ENCODE results near the gene NQO2. TPM values are rescaled to one million over a fixed set of nuclear protein-coding genes. Genes with fewer than 3 reads are reported as not detected.

The NQO2 gene
- total and polyA plus RNA-seq, 2 of the 13 experiments (the other 11 are each of a cell fraction or from before 2014, with no cell fraction given): 32.2 to 56.5 TPM

DNA sequence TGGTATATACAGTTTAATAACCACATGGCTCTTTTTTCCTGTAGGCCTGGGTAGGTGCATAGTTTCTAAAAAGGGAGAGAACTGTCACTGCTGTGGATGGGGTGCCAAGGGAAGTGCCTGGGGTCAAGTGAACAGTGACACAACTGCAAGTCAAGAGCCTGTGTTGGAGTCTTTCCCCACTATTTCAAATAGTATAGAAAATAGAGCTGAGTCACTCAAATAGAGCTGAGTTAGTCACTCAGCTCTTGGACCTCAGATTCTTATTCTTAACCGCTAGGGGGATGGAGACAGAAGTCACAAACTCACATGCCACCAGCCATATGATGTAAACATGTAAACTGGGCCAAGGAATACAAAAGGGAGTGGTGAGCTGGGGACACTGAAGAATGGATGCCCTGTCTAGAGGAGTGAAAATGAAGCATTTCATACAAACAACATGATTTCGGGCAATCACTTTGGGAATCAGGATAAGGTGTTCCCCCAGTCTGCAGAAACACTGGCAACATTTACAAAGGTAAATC is 2.1 kb downstream of the NQO2 start (continued):
- no peak for TF ChIP-seq ZNF841 (CRISPR knock-in tag; IDR thresholded peaks at IDR 0.05; ENCODE audit: borderline replicate concordance)
- TF ChIP-seq, protein P1, sequence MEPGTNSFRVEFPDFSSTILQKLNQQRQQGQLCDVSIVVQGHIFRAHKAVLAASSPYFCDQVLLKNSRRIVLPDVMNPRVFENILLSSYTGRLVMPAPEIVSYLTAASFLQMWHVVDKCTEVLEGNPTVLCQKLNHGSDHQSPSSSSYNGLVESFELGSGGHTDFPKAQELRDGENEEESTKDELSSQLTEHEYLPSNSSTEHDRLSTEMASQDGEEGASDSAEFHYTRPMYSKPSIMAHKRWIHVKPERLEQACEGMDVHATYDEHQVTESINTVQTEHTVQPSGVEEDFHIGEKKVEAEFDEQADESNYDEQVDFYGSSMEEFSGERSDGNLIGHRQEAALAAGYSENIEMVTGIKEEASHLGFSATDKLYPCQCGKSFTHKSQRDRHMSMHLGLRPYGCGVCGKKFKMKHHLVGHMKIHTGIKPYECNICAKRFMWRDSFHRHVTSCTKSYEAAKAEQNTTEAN (CRISPR knock-in tag; conservative IDR thresholded peaks at IDR 0.05): no peak
- TF ChIP-seq SOX13 (IDR thresholded peaks at IDR 0.05): peak; percentile 60; the same call in 1 of the 2 replicates
- no peak; a peak in 1 of 4 replicates for TF ChIP-seq SOX13 (CRISPR knock-in tag; conservative IDR thresholded peaks at IDR 0.05 in 1 of 2, IDR thresholded peaks at IDR 0.05 in 1 of 2)
- TF ChIP-seq MBD4 (IDR thresholded peaks at IDR 0.05; ENCODE audit: borderline replicate concordance, low read length): 0 out of 2 replicates have a peak, but pooled peaks have one; percentile 24
- TF ChIP-seq, protein P2, sequence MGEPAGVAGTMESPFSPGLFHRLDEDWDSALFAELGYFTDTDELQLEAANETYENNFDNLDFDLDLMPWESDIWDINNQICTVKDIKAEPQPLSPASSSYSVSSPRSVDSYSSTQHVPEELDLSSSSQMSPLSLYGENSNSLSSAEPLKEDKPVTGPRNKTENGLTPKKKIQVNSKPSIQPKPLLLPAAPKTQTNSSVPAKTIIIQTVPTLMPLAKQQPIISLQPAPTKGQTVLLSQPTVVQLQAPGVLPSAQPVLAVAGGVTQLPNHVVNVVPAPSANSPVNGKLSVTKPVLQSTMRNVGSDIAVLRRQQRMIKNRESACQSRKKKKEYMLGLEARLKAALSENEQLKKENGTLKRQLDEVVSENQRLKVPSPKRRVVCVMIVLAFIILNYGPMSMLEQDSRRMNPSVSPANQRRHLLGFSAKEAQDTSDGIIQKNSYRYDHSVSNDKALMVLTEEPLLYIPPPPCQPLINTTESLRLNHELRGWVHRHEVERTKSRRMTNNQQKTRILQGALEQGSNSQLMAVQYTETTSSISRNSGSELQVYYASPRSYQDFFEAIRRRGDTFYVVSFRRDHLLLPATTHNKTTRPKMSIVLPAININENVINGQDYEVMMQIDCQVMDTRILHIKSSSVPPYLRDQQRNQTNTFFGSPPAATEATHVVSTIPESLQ (CRISPR knock-in tag; conservative IDR thresholded peaks at IDR 0.05): no peak
- no peak for TF ChIP-seq ETV6 (CRISPR knock-in tag; conservative IDR thresholded peaks at IDR 0.05)
- no peak for TF ChIP-seq RFX3 (CRISPR knock-in tag; IDR thresholded peaks at IDR 0.05)
- no peak for TF ChIP-seq ZFAT (CRISPR knock-in tag; conservative IDR thresholded peaks at IDR 0.05)
- TF ChIP-seq, protein P3, sequence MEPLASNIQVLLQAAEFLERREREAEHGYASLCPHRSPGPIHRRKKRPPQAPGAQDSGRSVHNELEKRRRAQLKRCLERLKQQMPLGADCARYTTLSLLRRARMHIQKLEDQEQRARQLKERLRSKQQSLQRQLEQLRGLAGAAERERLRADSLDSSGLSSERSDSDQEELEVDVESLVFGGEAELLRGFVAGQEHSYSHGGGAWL (CRISPR knock-in tag; IDR thresholded peaks at IDR 0.05): no peak
- no peak for TF ChIP-seq ZNF296 (CRISPR knock-in tag; conservative IDR thresholded peaks at IDR 0.05)
- TF ChIP-seq, protein P4, sequence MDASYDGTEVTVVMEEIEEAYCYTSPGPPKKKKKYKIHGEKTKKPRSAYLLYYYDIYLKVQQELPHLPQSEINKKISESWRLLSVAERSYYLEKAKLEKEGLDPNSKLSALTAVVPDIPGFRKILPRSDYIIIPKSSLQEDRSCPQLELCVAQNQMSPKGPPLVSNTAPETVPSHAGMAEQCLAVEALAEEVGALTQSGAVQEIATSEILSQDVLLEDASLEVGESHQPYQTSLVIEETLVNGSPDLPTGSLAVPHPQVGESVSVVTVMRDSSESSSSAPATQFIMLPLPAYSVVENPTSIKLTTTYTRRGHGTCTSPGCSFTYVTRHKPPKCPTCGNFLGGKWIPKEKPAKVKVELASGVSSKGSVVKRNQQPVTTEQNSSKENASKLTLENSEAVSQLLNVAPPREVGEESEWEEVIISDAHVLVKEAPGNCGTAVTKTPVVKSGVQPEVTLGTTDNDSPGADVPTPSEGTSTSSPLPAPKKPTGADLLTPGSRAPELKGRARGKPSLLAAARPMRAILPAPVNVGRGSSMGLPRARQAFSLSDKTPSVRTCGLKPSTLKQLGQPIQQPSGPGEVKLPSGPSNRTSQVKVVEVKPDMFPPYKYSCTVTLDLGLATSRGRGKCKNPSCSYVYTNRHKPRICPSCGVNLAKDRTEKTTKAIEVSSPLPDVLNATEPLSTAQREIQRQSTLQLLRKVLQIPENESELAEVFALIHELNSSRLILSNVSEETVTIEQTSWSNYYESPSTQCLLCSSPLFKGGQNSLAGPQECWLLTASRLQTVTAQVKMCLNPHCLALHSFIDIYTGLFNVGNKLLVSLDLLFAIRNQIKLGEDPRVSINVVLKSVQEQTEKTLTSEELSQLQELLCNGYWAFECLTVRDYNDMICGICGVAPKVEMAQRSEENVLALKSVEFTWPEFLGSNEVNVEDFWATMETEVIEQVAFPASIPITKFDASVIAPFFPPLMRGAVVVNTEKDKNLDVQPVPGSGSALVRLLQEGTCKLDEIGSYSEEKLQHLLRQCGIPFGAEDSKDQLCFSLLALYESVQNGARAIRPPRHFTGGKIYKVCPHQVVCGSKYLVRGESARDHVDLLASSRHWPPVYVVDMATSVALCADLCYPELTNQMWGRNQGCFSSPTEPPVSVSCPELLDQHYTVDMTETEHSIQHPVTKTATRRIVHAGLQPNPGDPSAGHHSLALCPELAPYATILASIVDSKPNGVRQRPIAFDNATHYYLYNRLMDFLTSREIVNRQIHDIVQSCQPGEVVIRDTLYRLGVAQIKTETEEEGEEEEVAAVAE (CRISPR knock-in tag; IDR thresholded peaks at IDR 0.05; ENCODE audit: borderline replicate concordance): no peak
- TF ChIP-seq, protein P5, sequence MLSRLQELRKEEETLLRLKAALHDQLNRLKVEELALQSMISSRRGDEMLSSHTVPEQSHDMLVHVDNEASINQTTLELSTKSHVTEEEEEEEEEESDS (CRISPR knock-in tag; IDR thresholded peaks at IDR 0.05; ENCODE audit: borderline replicate concordance): no peak
- no peak for TF ChIP-seq TCF12 (IDR thresholded peaks at IDR 0.05)
- no peak for TF ChIP-seq TCF12 (CRISPR knock-in tag; IDR thresholded peaks at IDR 0.05)
- TF ChIP-seq ISX (CRISPR knock-in tag; conservative IDR thresholded peaks at IDR 0.05): no peak
- no peak for TF ChIP-seq ATF1 (CRISPR knock-in tag; IDR thresholded peaks at IDR 0.05)
- TF ChIP-seq, protein P6, sequence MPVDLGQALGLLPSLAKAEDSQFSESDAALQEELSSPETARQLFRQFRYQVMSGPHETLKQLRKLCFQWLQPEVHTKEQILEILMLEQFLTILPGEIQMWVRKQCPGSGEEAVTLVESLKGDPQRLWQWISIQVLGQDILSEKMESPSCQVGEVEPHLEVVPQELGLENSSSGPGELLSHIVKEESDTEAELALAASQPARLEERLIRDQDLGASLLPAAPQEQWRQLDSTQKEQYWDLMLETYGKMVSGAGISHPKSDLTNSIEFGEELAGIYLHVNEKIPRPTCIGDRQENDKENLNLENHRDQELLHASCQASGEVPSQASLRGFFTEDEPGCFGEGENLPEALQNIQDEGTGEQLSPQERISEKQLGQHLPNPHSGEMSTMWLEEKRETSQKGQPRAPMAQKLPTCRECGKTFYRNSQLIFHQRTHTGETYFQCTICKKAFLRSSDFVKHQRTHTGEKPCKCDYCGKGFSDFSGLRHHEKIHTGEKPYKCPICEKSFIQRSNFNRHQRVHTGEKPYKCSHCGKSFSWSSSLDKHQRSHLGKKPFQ (CRISPR knock-in tag; IDR thresholded peaks at IDR 0.05; ENCODE audit: insufficient replicate concordance): no peak
- no peak for TF ChIP-seq MIER3 (CRISPR knock-in tag; IDR thresholded peaks at IDR 0.05; ENCODE audit: borderline replicate concordance)
- TF ChIP-seq ZFX (CRISPR knock-in tag; IDR thresholded peaks at IDR 0.05; ENCODE audit: low read depth): no peak; the same call in 1 of the 2 replicates
